NT2/D1 (cell line): Measurements from ENCODE around the gene AIFM3.

ENCODE experiments used
- DNase-seq: peaks from one replicate; pipeline ENCODE4 v3.0.0-alpha.2; 2011; ENCODE audit warnings: low read depth, low spot score
- H3K27me3 ChIP-seq: 2 replicates; pipeline ENCODE4 v1.6.0; 2011; ENCODE audit warnings: mild to moderate bottlenecking; ENCODE audit not compliant: insufficient read length, insufficient read depth
- H3K36me3 ChIP-seq: 2 replicates; pipeline ENCODE4 v1.6.1; 2011; ENCODE audit warnings: mild to moderate bottlenecking, low read length, mixed read lengths; ENCODE audit not compliant: insufficient read depth, insufficient read length
- H3K4me1 ChIP-seq: 2 replicates; pipeline ENCODE4 v1.5.1; 2011; ENCODE audit not compliant: insufficient read depth, insufficient read length
- H3K4me3 ChIP-seq: 2 replicates; pipeline ENCODE4 v1.5.1; 2011; ENCODE audit warnings: low read depth; ENCODE audit not compliant: insufficient read length
- H3K9ac ChIP-seq: 2 replicates; pipeline ENCODE4 v1.6.0; 2011; ENCODE audit warnings: low read depth; ENCODE audit not compliant: insufficient read length
- H3K9me3 ChIP-seq: 2 replicates; pipeline ENCODE4 v1.5.1; 2011; ENCODE audit warnings: mild to moderate bottlenecking, low read length; ENCODE audit not compliant: insufficient read depth
- SUZ12 ChIP-seq: IDR thresholded peaks from 2 replicates; pipeline ENCODE4 v1.6.1; 2011; ENCODE audit not compliant: insufficient read length, insufficient read depth; ENCODE audit errors: extremely low read depth
- YY1 ChIP-seq: IDR thresholded peaks from 2 replicates; pipeline ENCODE4 v1.6.1; 2011; ENCODE audit not compliant: insufficient read length, insufficient read depth
- ZNF274 ChIP-seq: IDR thresholded peaks from 2 replicates; pipeline ENCODE4 v1.6.1; 2011; ENCODE audit warnings: mild to moderate bottlenecking, low read depth, low read length

Gene AIFM3

GRCh38 chr22:20956258-20957101 is 10.6 kb upstream of the AIFM3 start:
- Histone ChIP-seq H3K4me3 (peak overlapping the region; percentile 63), H3K9me3 (no peaks in the 10 kb centered on the region), H3K4me1 (peaks cover 2% of the 10 kb centered on the region), H3K27me3 (no peaks in the 10 kb centered on the region), H3K9ac (peak overlapping the region; percentile 81), H3K36me3 (peaks cover 28% of the 10 kb centered on the region)
- peak; percentile 49 for DNase-seq
- TF ChIP-seq ZNF274 (no peak), SUZ12 (no peak), YY1 (no peak)

DNA sequence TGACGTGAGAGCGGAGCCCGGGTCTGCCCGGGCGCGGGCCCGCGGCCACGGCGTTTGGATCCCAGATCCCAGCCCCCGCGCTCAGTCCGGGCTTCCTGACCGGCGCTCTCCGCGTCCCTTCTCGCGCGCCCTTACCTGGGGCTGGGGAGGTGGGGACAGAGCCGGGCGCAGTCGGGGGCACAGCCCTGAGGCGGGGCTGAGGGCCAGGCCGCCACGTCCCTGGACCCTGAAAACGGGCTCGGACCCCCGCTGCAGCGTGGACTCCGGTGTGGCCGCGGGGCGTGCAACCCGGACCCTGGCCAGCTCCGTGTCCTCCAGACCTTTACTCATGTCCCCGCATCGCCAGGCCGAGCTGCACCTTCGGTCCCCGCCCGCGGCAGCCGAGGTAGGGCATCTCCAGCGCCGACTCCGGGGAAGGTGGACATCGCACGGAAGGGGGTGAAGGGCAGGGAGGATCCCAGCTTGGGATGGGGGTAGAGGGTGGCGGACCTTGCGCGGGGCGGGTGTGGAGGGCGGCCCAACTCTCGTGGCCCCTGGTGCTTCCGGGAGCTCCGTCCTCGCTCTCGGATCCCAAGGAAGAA is 9.9 kb upstream of the AIFM3 start:
- Histone ChIP-seq H3K36me3 (peaks cover 21% of the 10 kb centered on the region), H3K9ac (peak overlapping the region; percentile 81), H3K4me1 (peaks cover 2% of the 10 kb centered on the region), H3K9me3 (no peaks in the 10 kb centered on the region), H3K4me3 (peak overlapping the region; percentile 63), H3K27me3 (no peaks in the 10 kb centered on the region)
- DNase-seq, result no peak
- TF ChIP-seq ZNF274, result no peak
- no peak for TF ChIP-seq SUZ12
- no peak for TF ChIP-seq YY1

GRCh38 chr22:20957683-20958431 is 9.2 kb upstream of the AIFM3 start:
- Histone ChIP-seq H3K4me3 (peak overlapping the region; percentile 63), H3K4me1 (peaks cover 2% of the 10 kb centered on the region), H3K9ac (peak overlapping the region; percentile 81), H3K9me3 (no peaks in the 10 kb centered on the region), H3K27me3 (peaks cover 5% of the 10 kb centered on the region), H3K36me3 (peaks cover 15% of the 10 kb centered on the region)
- no peak for TF ChIP-seq ZNF274
- TF ChIP-seq SUZ12, result no peak
- no peak for TF ChIP-seq YY1
- DNase-seq, result no peak

GRCh38 chr22:20959578-20960461 is 7.2 kb upstream of the AIFM3 start:
- TF ChIP-seq YY1 (no peak), ZNF274 (no peak), SUZ12 (no peak)
- H3K9me3 ChIP-seq, result no peaks in the 10 kb centered on the region
- DNase-seq, result no peak
- H3K27me3 ChIP-seq, result peaks cover 25% of the 10 kb centered on the region
- no peak overlapping the region for H3K4me3 ChIP-seq
- no peaks in the 10 kb centered on the region for H3K36me3 ChIP-seq
- peaks cover 2% of the 10 kb centered on the region for H3K4me1 ChIP-seq
- H3K9ac ChIP-seq, result no peak overlapping the region

GRCh38 chr22:20960609-20961008 is 6.4 kb upstream of the AIFM3 start:
- no peak for TF ChIP-seq YY1
- no peak for TF ChIP-seq SUZ12
- no peak for TF ChIP-seq ZNF274
- DNase-seq, result no peak

DNA sequence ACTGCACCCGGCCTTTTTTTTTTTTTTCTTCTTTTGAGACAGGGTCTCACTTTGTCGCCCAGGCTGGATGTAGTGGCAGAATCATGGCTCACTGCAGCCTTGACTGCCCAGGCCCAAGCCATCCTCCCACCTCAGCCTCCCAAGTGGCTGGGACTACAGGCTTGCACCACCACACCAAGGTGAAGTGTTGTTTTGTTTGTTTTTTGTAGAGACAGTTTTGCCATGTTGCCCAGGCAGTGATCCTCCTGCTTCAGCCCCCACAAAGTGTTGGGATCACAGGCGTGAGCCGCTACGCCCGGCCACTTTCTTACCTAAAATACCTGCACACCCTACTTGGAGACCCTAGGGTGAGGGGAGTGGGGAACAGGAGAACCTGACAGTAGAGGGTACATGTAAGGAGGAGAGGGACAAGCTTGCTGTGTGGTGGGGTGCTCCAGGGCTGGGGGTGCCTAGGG is 4.5 kb upstream of the AIFM3 start:
- Histone ChIP-seq H3K9ac (no peak overlapping the region), H3K9me3 (no peaks in the 10 kb centered on the region), H3K4me1 (peaks cover 9% of the 10 kb centered on the region), H3K4me3 (no peak overlapping the region), H3K27me3 (peaks cover 50% of the 10 kb centered on the region), H3K36me3 (no peaks in the 10 kb centered on the region)
- TF ChIP-seq ZNF274, result no peak
- no peak for TF ChIP-seq SUZ12
- no peak for TF ChIP-seq YY1
- no peak for DNase-seq

More at GRCh38 chr22:20960609-20961008, 6.4 kb upstream of the AIFM3 start:
- Histone ChIP-seq H3K9ac (no peak overlapping the region), H3K36me3 (no peaks in the 10 kb centered on the region), H3K4me3 (no peak overlapping the region), H3K27me3 (peaks cover 31% of the 10 kb centered on the region), H3K4me1 (peaks cover 5% of the 10 kb centered on the region), H3K9me3 (no peaks in the 10 kb centered on the region)
